DMS 273 treated with DMSO at 0.1 percent for 48 hours (cell line): ENCODE measurements around the gene CAMTA1.

Experiments
- DNase-seq: peaks from one replicate; lab custom pipeline; 2025; lab: John Stamatoyannopoulos, UW

The CAMTA1 gene

DNA sequence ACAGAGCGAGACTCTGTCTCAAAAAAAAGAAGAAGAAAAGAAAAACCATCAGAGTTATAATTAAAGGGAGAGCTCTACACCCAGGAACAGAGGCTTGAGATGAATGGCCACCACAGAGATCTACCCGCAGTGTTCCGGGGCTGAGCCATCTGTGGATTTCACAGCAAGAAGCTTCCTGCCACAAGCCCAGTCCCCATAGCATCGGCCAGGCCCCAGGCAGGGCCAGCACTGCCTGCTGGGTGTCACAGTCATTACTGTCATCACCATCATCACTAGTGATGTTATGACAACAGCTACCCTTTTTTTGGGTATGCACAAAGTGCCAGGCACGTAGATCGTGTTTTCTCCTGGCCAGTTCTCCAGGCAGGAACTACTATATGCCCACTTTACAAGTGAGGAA, 874.3 kb downstream of the CAMTA1 start:
- no peak for DNase-seq

DNA sequence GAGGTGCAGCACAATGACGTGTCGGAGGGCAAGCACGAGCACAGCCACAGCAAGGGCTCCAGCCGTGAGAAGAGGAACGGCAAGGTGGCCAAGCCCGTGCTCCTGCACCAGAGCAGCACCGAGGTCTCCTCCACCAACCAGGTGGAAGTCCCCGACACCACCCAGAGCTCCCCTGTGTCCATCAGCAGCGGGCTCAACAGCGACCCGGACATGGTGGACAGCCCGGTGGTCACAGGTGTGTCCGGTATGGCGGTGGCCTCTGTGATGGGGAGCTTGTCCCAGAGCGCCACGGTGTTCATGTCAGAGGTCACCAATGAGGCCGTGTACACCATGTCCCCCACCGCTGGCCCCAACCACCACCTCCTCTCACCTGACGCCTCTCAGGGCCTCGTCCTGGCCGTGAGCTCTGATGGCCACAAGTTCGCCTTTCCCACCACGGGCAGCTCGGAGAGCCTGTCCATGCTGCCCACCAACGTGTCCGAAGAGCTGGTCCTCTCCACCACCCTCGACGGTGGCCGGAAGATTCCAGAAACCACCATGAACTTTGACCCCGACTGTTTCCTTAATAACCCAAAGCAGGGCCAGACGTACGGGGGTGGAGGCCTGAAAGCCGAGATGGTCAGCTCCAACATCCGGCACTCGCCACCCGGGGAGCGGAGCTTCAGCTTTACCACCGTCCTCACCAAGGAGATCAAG, 878.3 kb downstream of the CAMTA1 start:
- DNase-seq = no peak

DNA sequence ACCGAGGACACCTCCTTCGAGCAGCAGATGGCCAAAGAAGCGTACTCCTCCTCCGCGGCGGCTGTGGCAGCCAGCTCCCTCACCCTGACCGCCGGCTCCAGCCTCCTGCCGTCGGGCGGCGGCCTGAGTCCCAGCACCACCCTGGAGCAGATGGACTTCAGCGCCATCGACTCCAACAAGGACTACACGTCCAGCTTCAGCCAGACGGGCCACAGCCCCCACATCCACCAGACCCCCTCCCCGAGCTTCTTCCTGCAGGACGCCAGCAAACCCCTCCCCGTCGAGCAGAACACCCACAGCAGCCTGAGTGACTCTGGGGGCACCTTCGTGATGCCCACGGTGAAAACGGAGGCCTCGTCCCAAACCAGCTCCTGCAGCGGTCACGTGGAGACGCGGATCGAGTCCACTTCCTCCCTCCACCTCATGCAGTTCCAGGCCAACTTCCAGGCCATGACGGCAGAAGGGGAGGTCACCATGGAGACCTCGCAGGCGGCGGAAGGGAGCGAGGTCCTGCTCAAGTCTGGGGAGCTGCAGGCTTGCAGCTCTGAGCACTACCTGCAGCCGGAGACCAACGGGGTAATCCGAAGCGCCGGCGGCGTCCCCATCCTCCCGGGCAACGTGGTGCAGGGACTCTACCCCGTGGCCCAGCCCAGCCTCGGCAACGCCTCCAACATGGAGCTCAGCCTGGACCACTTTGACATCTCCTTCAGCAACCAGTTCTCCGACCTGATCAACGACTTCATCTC, 879.1 kb downstream of the CAMTA1 start:
- DNase-seq = no peak

DNA sequence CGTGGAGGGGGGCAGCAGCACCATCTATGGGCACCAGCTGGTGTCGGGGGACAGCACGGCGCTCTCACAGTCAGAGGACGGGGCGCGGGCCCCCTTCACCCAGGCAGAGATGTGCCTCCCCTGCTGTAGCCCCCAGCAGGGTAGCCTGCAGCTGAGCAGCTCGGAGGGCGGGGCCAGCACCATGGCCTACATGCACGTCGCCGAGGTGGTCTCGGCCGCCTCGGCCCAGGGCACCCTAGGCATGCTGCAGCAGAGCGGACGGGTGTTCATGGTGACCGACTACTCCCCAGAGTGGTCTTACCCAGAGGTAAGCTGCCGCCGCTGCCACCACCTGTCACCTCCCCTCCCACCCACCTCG, 879.6 kb downstream of the CAMTA1 start:
- no peak for DNase-seq

DNA sequence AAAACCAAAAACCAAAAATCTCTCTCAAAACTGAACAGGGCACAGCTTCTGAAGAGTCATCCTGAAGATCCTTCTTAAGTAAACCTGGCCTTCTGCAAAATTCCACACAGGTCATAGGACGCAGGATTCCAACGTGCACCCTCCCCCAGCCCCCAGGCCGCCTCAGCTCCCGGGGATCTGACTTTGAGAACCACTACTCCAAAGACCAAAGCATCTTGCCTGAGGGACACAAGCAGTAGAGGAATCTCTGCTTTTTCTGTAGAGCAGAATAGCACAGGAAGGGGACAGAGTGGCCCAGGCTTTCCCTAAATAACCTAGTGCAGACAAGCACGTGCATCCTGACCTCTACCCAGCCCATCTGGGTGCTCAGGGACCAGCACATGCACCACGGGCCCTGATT, 881.0 kb downstream of the CAMTA1 start:
- DNase-seq = no peak

DNA sequence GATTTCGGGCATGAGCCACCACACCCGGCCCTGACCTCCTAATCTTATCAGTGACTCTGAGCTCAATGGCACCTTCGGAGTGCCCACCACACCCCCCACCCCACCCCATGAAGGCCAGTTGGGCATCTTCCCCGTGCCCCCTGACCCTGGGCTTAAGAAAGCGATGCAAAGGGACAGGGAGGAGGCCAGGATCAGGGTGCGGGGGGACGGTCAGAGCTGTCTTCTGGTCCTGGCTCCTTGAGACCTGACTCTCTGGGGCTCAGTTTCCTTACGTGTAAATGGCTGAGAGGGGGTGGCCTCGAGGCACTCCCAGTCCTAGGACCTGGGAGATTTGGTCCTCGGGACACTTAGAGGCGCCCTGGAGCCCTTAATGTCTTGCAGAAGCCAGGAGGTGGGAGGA, 881.9 kb downstream of the CAMTA1 start:
- no peak for DNase-seq

DNA sequence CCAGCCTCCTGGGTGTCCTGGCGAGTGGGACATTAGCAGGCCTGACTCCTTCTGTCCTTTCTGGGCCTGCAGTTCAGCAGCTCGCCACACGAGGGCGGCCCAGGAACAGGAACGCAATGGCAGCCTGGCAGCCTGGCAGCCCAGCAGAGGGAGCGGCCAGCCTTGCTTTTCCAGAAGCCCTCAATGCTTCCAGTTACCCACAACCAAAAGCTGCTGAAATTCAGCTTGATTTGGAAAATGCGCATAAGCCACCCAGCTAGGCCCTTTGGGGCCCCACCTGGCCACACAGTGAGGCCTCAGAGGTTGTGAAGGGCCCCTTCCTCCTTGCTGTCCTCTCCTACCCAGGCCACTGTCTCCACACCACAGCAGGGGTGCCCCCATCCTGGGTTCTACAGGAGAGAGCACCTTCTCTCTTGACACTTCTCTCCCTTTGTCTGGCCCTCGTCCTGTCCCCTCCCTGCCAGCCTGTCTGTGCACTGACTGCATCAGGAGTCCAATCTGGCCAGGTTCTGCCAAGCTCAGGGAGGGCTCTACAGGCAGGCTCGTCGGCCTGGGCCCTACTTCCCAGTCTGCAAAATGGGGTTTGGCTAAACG, 882.5 kb downstream of the CAMTA1 start:
- peak; percentile 25 for DNase-seq

DNA sequence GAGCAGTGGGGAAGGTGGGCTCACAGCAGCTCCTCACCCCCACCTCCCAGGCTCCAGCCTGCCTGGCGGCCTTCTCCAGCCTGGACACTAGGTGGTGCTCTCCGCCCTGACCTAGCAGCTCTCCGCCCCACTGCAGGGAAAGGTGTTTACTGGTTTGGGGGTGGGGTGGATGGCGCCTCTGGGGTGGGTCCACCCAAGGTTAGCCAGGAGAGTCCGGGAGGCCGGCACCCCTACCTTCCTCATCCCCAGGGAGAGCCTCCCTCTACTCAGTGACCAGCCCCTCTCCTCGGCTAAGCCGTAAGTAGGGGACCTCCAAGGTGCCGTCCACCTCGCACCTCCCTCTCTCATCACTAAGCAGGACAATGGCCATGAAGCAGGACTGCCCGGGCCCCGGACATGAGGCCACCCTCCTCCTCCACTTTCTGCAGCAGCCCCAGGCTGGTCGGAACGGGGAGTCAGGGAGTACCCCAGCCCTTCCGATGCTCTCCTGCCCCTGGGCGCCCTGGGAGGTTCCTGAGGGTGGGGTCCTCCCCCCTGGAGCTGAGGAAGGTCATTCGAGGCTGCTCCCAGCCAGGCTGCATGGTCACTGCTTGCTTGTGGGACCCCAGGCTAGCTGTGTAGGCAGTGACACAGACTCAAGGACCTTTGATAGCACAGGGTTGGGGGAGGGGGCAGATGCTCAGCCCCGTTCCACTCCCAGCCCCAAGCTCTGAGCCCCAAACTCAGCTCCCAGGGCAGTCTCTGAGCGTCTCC, 884.5 kb downstream of the CAMTA1 start:
- DNase-seq = peak; percentile 6

DNA sequence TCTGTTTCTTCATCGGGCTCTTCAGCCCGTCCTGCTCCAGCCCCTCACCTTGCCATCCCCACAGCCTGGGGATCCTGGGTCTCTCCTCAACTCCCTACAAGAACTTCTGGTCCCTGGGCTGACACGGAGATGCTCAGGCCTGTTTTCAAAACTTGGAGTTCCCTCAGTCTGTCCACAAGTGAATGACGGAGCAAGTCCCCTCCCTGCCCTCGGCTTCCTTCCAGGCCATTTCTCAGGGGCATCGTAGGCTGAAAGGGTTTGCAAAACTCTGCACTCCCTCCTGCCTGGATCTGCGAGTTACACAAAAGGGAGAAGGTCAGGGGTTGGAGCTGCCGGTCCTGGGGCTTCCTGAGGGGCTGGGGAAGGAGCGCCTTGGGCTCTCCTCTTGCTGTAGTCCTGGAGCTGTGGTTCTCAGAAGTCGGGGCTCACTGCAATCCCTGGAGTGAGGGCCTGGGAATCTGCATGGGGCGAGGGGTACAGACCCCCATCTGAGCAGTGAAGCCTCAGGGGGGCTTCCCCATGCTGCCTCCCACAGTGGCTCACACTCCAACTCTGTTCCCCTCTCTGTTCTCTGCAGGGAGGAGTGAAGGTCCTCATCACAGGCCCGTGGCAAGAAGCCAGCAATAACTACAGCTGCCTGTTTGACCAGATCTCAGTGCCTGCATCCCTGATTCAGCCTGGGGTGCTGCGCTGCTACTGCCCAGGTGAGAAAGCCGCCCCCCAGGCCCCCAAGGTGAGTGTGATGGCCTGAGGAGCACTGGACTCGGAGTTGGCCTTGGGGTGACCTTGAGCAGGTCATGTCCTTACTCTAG, 885.3 kb downstream of the CAMTA1 start:
- no peak for DNase-seq

DNA sequence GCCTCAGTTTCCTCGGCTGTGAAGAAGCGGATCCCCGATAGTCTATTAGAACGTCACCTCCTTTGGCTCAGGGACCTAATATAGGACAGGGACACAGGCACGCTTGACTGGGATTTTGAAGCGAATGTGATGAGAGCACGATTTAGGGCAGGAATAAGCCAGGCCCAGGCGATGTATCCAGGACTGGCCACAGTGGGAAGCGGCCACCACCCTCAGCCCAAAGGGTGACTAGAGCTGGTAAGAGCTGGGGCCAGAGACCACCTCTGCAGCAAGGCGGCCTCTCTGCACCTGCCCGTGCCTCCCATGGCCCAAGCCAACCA, 885.9 kb downstream of the CAMTA1 start:
- no peak for DNase-seq

DNA sequence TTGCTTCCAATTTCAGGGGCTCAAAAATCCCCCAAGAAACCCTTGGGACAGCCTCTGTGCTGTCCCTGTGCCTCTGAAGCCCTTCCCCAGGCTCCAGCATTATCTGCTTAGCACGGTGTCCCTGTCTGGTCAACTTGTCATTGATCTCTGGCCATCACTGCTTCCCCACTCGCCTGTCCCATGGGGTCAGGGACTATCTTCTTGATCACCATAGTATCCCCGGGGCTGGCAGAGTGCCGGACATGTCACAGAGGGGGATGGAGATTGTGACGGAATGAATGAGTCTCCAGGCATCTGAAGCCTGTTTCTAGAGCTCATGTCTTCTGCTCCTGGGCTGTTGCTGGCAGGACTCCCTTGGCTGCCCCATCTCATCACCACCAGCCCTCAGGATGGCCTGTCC, 886.4 kb downstream of the CAMTA1 start:
- DNase-seq = no peak

DNA sequence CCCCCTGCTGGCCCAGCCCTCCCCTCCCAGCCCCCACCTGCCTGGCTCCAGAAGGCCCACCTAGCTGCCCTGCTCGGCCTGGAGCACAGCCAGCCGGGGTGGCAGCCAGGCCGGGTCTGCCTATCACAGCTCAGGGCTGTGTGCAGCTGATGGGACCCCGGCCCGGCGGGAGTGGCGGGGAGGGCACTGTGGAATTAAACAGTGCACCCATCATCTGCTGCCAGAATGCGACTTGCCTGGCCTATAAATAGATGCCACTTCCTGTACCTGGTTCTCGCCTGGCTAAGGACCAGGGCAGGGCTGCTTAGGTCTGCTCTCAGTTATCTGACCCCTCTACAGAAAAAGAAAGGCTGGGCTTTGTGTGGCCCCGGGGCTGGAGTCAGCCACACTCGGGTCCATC, 887.6 kb downstream of the CAMTA1 start:
- no peak for DNase-seq

DNA sequence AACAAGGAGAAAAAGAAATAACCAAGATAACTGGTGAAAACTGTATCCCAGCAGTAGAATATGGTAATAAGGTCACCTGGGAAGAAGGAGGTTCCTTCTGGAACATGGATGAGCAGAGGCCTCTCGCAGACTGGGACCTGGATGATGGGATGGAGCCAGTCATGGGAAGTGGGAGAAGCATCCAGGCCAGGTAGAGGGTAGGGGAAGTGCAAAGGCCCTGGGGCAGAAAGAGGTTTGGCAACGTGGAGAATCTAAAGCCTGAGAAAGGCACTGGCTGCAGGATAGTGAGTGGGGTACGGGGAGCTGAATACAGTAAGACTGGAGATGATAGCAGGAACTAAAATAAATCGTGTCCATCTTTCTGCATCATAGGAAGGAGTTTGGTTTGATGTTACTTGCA, 889.7 kb downstream of the CAMTA1 start:
- DNase-seq = no peak

DNA sequence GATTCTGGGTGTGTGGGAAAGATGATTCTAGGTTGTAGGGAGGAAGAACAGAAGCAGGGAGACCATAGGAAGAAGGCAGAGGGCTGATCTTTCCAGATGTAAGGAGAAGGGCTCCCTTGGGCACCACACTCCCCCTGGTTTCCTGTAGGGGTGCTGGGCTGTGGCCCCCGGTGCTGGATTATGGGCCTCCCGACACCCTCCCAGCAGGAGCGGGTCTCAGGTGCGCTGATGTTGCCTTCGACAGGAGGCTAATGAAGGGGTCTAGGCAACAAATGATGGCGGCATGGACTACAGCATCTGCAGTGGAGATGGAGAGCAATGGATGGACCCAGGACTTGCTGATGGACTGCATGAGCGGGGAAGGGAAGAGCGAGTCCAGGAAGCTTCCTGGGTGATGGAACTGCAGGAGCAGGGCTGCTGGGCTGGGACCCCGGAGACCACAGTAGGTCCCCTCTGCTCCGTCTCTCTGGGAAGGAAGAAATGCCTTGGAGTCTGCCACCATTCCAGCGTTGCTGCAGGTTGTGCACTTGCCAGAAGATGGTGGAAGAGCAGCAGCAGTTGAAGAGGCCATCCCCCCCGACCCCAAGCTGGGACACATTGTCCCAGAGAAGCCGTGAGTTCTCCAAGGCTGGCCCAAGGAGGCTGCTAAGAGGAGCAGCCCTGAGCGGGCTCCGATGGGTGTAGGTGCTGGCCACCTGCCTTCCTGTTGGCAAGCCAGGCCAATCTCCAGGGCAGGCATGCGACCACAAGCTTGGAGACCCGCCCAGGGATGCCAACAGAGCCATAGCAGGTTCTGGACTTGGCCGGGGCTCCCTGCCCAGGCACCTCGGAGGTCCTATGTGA, 890.4 kb downstream of the CAMTA1 start:
- DNase-seq = no peak

DNA sequence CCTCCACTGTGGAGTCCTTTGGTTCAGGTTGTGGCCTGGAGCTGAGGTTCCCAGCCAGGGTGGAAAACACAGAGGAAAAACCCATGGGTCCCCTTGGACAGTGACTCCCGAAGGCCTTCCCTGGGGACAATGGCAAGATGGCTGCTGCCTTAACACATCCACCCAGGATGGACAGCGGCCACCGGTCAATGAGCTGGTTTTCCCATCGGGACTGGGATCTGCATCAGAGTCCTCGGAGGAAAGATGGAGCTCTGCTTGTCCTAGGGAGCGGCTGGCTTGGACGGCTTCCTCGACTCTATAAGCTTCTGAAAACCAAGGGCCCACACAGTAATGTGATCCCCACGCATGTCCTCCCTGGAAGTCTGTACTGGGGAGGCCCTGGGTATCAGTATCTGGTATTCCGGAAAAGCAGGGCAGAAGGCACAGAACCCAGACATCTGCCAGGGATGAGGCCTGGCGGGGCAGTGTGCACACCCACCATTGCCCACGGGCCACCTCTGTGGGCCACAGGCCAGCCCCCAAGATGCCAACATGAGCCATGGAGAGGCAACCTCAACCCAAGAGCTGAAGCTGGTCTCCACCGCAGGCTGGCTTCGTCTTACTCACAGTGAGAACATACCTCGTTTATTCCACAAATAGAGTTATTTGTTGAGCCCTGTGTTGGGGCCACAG, 891.2 kb downstream of the CAMTA1 start:
- no peak for DNase-seq

DNA sequence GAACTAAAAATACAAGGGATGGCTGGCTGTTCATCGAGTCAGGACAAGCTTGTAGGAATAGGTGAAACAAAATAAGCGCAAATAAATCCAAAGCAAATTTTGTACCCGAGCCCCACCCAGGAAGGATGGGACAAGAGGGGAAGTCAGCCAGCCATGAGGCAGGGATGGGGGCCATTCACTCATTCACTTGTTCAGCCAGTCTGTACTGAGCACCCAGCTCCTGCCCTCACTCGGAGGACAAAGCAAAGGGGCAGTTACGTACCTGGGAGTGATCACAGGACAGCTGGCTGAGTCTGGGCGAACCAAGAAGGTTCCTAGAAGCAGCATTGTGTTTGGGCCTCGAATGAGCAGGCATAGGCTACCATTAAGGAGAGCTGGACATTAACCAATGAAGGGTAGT, 891.9 kb downstream of the CAMTA1 start:
- DNase-seq = no peak

DNA sequence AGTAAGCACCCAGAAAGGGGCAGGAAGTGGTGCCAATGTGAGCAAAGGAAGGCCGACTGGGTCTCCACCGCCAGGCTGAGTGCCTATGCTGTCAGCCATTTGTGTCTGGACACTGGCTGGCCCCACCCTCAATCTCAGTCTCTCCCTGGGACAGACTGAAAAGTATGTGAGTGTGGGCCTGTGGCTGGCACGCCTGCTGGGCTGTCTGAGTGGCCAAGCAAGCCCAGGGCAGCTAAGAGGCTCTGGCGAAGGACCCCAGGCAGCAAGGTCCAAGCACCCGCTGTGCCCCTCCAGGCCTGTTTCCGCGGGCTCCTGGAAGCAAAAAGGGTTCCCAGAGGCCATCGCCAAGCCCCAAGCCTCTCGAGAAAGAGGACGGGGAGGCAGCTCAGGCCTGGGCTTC, 892.6 kb downstream of the CAMTA1 start:
- no peak for DNase-seq

DNA sequence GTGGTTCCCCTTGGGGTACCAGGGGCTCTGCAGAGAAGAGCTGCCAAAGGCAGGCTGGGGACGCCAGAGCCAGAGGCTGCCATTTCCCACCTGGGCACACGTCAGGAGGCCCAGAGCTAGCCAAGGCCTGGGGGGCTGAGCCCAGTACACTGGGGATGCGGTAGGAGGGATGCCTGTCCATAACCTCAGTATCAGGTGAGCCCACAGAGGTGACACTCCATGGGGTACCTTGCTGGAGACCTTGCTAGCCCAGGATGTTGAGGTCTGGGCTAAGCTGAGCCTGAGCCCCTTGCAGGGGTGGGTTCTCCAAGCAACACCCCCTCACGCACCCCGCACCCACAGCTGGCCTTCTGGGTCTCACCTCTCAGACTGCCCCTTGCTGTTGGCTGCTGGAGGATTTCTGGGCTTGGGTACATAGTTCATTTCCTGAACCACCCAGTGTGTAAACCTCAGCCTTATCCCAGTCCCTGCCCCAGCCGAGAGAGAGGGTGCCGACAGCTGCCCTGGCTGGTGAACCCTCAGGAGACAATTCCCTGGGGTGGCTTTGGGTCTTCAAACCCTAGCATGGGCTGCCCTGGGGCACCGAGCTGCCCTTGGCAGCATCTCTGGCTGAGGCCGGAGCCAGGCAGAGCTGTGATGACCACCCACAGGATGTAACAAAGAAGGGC, 893.4 kb downstream of the CAMTA1 start:
- DNase-seq = no peak

DNA sequence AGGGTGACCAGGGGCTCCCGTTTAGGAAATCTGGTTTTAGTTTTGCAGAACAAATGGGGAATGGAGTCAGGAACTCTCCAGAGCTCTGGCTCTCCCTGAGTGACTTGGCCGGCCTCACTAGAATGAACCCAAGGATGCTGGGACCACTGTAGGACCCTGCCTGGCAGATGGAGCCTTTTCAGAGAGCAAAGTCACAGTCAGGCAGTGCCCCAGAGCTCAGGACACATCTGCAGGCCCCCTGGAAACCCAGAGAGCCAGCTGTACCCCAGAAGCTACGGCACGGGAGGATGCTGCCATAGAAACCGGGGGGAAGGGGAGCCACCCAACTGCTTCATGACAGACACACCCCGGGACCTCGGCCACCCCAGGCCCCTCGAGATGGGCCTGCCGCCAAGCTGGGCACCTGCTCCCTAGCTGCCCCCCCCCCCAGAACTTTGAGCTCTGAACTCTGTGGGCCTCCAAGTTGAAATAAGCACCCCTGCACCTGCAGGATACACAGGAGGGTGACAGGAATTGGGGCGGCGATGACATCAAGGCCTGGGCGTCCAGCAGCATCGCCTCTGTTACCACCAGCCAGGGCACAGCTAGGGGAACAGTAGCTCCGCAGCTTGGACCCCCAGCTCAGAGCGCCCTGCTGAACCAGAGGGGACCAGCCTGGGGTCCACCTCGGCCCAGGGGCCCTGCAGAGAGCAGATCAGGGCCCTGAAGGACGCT, 894.1 kb downstream of the CAMTA1 start:
- no peak for DNase-seq

DNA sequence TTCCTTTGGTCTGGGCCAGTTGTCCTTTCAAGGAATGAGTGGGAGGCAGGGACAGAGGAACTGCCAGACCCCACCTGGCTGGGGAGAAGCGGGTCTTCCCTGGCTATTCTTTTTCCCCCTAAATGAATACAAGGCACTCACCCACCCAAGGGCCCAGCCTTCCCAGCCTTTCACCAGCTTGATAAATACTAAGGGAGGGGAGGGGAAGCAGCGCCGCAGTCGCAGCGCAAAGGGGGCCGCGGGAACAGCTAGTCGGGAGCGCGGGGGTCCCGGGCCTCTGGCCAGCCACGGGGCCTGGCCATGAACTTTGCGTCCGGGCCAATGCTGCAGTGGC, 894.6 kb downstream of the CAMTA1 start:
- no peak for DNase-seq
